Measurements from ENCODE around the gene CLTC. TPM values are rescaled to one million over a fixed set of nuclear protein-coding genes. Genes with fewer than 3 reads are reported as not detected.

Gene CLTC
- total RNA-seq (2022; extraction: Qiagen RNA extraction; ENCODE audit: low read depth), result 185 to 241 TPM (median 194 TPM) in 5 replicates

GRCh38 chr17:59619298-59620063 is at the start of gene CLTC:
TSS of gene CLTC (plus strand) at chr17:59619895. CDS start at chr17:59620132, 237 bp downstream.

GRCh38 chr17:59707149-59707970 is 87.7 kb downstream of the CLTC start, which contains the start of the genes PTRH2 and VMP1:
TSS of gene PTRH2 (minus strand) at chr17:59707430. CDS start at chr17:59697978, 9,452 bp downstream.
TSS of gene VMP1 (plus strand) at chr17:59707654. CDS start at chr17:59731447, 23,793 bp downstream.

Other genes starting within 250 kb of the CLTC start
- gene DHX40, start 54.3 kb upstream of the CLTC start, total RNA-seq (2022; extraction: Qiagen RNA extraction; ENCODE audit: low read depth), result 33.9 to 45.8 TPM (median 40.1 TPM) in 5 replicates
- 106 to 123 TPM (median 112 TPM) in 5 replicates for gene PTRH2, start 87.5 kb downstream of the CLTC start, total RNA-seq (2022; extraction: Qiagen RNA extraction; ENCODE audit: low read depth)
- 135 to 235 TPM (median 159 TPM) in 5 replicates for gene VMP1, start 87.8 kb downstream of the CLTC start, total RNA-seq (2022; extraction: Qiagen RNA extraction; ENCODE audit: low read depth)

Data from A549 treated with CpdA at 1 μM for 4 hours (cell line).